NB4 (cell line): ENCODE measurements around the gene TMEM42.

Source experiments
- DNase-seq: peaks from one replicate; pipeline ENCODE4 v3.0.0; 2010; ENCODE audit warnings: low read depth
- H3K4me3 ChIP-seq: one replicate; pipeline ENCODE4 v1.5.1; 2011; ENCODE audit warnings: mild to moderate bottlenecking, low read depth, low read length, moderate library complexity
- CTCF ChIP-seq: IDR thresholded peaks from one replicate; pipeline ENCODE4 v1.5.1; 2012; ENCODE audit warnings: low read depth, low read length
- MAX ChIP-seq: IDR thresholded peaks from 2 replicates; pipeline ENCODE4 v1.6.1; 2011; ENCODE audit warnings: low read depth, low read length
- MYC ChIP-seq: IDR thresholded peaks from 2 replicates; pipeline ENCODE4 v1.6.1; 2011; ENCODE audit warnings: low read depth, low read length
- POLR2A ChIP-seq: IDR thresholded peaks from 2 replicates; pipeline ENCODE4 v1.6.1; 2011; ENCODE audit warnings: mild to moderate bottlenecking; ENCODE audit not compliant: insufficient read length; ENCODE audit errors: extremely low read depth

The TMEM42 gene

GRCh38 chr3:44899683-44900367, 38.1 kb downstream of the TMEM42 start:
- H3K4me3 ChIP-seq, result no peak overlapping the region
- DNase-seq, result no peak
- TF ChIP-seq MAX (no peak), MYC (no peak), CTCF (no peak), POLR2A (no peak)

GRCh38 chr3:44902628-44903027, 40.9 kb downstream of the TMEM42 start:
- peak; percentile 17 for DNase-seq
- TF ChIP-seq MAX (no peak; the same call in 1 of the 2 replicates), MYC (no peak), CTCF (no peak), POLR2A (no peak)
- H3K4me3 ChIP-seq, result no peak overlapping the region

- no peak for DNase-seq
- no peak overlapping the region for H3K4me3 ChIP-seq
- TF ChIP-seq POLR2A, result no peak
- TF ChIP-seq CTCF, result no peak
- TF ChIP-seq MAX, result no peak
- no peak for TF ChIP-seq MYC
These were observed 41.6 kb downstream of the TMEM42 start for GRCh38 chr3:44903314-44903713.

- TF ChIP-seq POLR2A (no peak), MAX (no peak), CTCF (no peak), MYC (no peak)
- H3K4me3 ChIP-seq, result no peak overlapping the region
- no peak for DNase-seq
These were observed 42.0 kb downstream of the TMEM42 start for GRCh38 chr3:44903751-44904150.

GRCh38 chr3:44905446-44906157, 43.9 kb downstream of the TMEM42 start:
- no peak for DNase-seq
- no peak overlapping the region for H3K4me3 ChIP-seq
- TF ChIP-seq MAX (no peak), POLR2A (no peak), MYC (no peak), CTCF (no peak)
